Nucleus accumbens (tissue), 56 donors: ENCODE results near the gene OR52J3.

Source experiments
- DNase-seq, 56 donors: peaks; one replicate each; lab custom pipeline; 2025; lab: John Stamatoyannopoulos, UW

The OR52J3 gene

DNA sequence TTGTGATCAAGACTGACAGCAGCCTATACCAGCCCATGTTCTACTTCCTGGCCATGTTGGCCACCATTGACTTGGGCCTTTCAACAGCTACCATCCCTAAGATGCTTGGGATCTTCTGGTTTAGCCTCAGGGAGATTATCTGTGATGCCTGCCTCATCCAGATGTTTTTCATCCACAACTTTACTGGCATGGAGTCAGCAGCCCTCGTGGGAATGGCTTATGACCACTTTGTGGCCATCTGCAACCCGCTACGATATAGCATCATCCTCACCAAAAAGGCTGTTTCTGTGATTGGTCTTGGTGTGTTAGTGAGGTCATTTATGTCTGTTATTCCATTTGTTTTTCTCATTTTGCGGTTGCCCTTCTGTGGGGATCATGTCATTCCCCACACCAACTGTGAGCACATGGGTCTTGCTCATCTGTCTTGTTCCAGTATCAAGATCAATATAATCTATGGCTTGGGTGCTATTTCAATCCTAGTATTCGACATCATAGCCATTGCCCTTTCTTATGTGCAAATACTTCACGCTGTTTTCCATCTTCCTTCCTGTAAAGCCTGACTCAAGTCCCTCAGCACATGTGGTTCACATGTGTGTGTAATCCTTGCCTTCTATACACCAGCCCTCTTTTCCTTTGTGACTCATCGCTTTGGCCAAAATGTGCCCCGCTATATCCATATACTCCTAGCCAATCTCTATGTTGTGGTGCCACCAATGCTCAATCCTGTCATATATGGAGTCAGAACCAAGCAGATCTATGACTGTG lies 46.7 kb downstream of the OR52J3 start:
- no peak for DNase-seq

DNA sequence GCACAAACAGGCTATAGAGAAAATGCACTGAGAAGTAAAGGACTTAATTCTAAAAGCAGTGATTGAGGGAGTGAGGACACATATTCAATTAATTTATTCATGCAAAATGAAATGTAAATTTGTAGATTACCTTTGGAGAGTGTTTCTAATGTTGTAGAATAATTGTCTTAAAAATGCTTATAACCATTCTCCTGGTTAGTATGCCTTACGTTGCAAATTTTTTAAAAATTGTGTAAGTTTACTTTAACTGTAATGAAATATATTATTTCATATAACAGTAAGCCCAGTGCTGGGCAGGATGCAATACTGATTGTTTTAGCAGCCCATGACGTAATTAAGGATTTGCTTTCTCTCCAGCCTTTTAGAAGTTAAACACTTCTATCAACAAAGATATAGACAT lies 49.7 kb downstream of the OR52J3 start:
- DNase-seq = no peak
